Testis (tissue), 3 donors: ENCODE results near the gene MAST4. TPM values are rescaled to one million over a fixed set of nuclear protein-coding genes. Genes with fewer than 3 reads are reported as not detected.

Source experiments
- DNase-seq: peaks from one replicate; pipeline ENCODE4 v3.0.0-alpha.2; 2019
- H3K27ac ChIP-seq, 2 donors: fragments of 200-600 bp; sonication (generic); one replicate each; pipeline ENCODE4 v1.5.1; 2019
- H3K27me3 ChIP-seq: fragments of 200-600 bp; sonication (generic); one replicate; pipeline ENCODE4 v1.5.1; 2019
- H3K36me3 ChIP-seq: fragments of 200-600 bp; sonication (generic); one replicate; pipeline ENCODE4 v1.5.1; 2017; ENCODE audit warnings: low read depth; ENCODE audit errors: missing control alignments
- H3K4me1 ChIP-seq: fragments of 200-600 bp; sonication (generic); one replicate; pipeline ENCODE4 v1.5.1; 2019
- H3K4me3 ChIP-seq, 2 donors: fragments of 200-600 bp; sonication (generic); one replicate each; pipeline ENCODE4 v1.5.1; 2017 to 2019
- H3K9me3 ChIP-seq: fragments of 200-600 bp; sonication (generic); one replicate; pipeline ENCODE4 v1.5.1; 2017
- CTCF ChIP-seq, 3 experiments: fragments of 450-650 bp in 2 of 3; fragments of 200-600 bp in 1 of 3; sonication (generic) in 1 of 3; IDR thresholded peaks; one replicate each; pipeline ENCODE4 v1.5.1; 2016 to 2019; ENCODE audit warnings: antibody characterized with exemption in 3 of 3, mild to moderate bottlenecking in 2 of 3, moderate library complexity in 1 of 3
- POLR2A ChIP-seq: fragments of 450-650 bp; IDR thresholded peaks from one replicate; pipeline ENCODE4 v1.6.1; 2017; ENCODE audit warnings: antibody characterized with exemption, mild to moderate bottlenecking, moderate library complexity
- WGBS, 2 donors: methylation state at CpG; one replicate each; pipeline ENCODE4 v1.1.5; 2018; 5-methylcytosine and 5-hydroxymethylcytosine counted together
- intact Hi-C: fragments of 100-400 bp; cut with DNase I; formaldehyde crosslinking; loops from one replicate; pipeline ENCODE4 v1.15.1; 2023; ENCODE audit warnings: low total_unique reads
- polyA plus RNA-seq: library from polyadenylated mRNA; stranded (reverse); fragments of 350-450 nt; fragmentation: Illumina TruSeq; extraction: RNeasy Lipid Tissue Mini Kit (QIAGEN cat#74804); gene quantifications from one replicate; pipeline ENCODE4 v1.2.3, GENCODE V29; 2014; ENCODE audit warnings: low read depth, low replicate concordance; ENCODE audit not compliant: insufficient read depth
- total RNA-seq, 2 donors: library from RNA; depleted of rRNA; stranded (reverse); fragments of >200 nt; gene quantifications; one replicate each; pipeline ENCODE4 v1.2.3, GENCODE V29; 2016

The MAST4 gene
- total and polyA plus RNA-seq, 3 donors from 2014 or later, result 27.2 to 56.4 (median 51.4) TPM

- Histone ChIP-seq H3K4me3 (no peak overlapping the region), H3K27ac (no peak overlapping the region), H3K9me3 (no peaks in the 10 kb centered on the region), H3K4me1 (no peaks in the 10 kb centered on the region), H3K36me3 (no peaks in the 10 kb centered on the region), H3K27me3 (no peaks in the 10 kb centered on the region)
- WGBS, 2 donors, result 97 to 98% methylated on average over 3 of the region's 3 CpGs
- TF ChIP-seq CTCF (IDR thresholded peaks at IDR 0.05) (no peak), POLR2A (no peak)
- intact Hi-C loops, result no loop called here
- DNase-seq, result no peak
Measured at GRCh38 chr5:66839636-66840185, 243.5 kb downstream of the MAST4 start.

- DNase-seq, result no peak
- Histone ChIP-seq H3K4me1 (no peaks in the 10 kb centered on the region), H3K27ac (no peak overlapping the region), H3K4me3 (no peak overlapping the region), H3K9me3 (no peaks in the 10 kb centered on the region), H3K27me3 (no peaks in the 10 kb centered on the region), H3K36me3 (no peaks in the 10 kb centered on the region)
- no peak for TF ChIP-seq CTCF (IDR thresholded peaks at IDR 0.05)
- no peak for TF ChIP-seq POLR2A
- intact Hi-C loops, result no loop called here
- 76 to 90% methylated on average over 2 of the region's 2 CpGs for WGBS, 2 donors
Measured at GRCh38 chr5:66840511-66841013, 244.4 kb downstream of the MAST4 start.

GRCh38 chr5:66841264-66841663 lies 245.1 kb downstream of the MAST4 start:
- H3K4me3 ChIP-seq, result no peak overlapping the region
- no peak for DNase-seq
- TF ChIP-seq CTCF (IDR thresholded peaks at IDR 0.05) (no peak), POLR2A (no peak)
- H3K4me1 ChIP-seq, result no peaks in the 10 kb centered on the region
- intact Hi-C loops, result no loop called here
- H3K27ac ChIP-seq, result no peak overlapping the region
- WGBS, 2 donors, result 91 to 94% methylated on average over 1 of the region's 1 CpG
- H3K36me3 ChIP-seq, result no peaks in the 10 kb centered on the region
- H3K27me3 ChIP-seq, result no peaks in the 10 kb centered on the region
- H3K9me3 ChIP-seq, result no peaks in the 10 kb centered on the region

- no peaks in the 10 kb centered on the region for H3K36me3 ChIP-seq
- no peak for DNase-seq
- no peak overlapping the region for H3K27ac ChIP-seq
- no peak overlapping the region for H3K4me3 ChIP-seq
- no peaks in the 10 kb centered on the region for H3K9me3 ChIP-seq
- H3K4me1 ChIP-seq, result no peaks in the 10 kb centered on the region
- TF ChIP-seq CTCF (IDR thresholded peaks at IDR 0.05), result no peak
- intact Hi-C loops, result no loop called here
- H3K27me3 ChIP-seq, result no peaks in the 10 kb centered on the region
- 96 to 100% methylated on average over 2 of the region's 2 CpGs for WGBS, 2 donors
Measured at GRCh38 chr5:66842540-66842939, 246.3 kb downstream of the MAST4 start.

- no peaks in the 10 kb centered on the region for H3K4me1 ChIP-seq
- no peaks in the 10 kb centered on the region for H3K36me3 ChIP-seq
- no peak overlapping the region for H3K4me3 ChIP-seq
- no peaks in the 10 kb centered on the region for H3K9me3 ChIP-seq
- TF ChIP-seq CTCF (IDR thresholded peaks at IDR 0.05) (no peak), POLR2A (no peak)
- intact Hi-C loops, result no loop called here
- no peaks in the 10 kb centered on the region for H3K27me3 ChIP-seq
- WGBS, 2 donors, result 62 to 73% methylated on average over 4 of the region's 4 CpGs
- no peak for DNase-seq
- no peak overlapping the region for H3K27ac ChIP-seq
Measured at GRCh38 chr5:66843065-66843464, 246.9 kb downstream of the MAST4 start.
